GM15510 (cell line): ENCODE results near the gene MYO1D.

Experiments
- POLR2A ChIP-seq: IDR thresholded peaks from 3 replicates; pipeline ENCODE4 v1.6.1; 2011; ENCODE audit warnings: borderline replicate concordance; ENCODE audit not compliant: insufficient read length; ENCODE audit errors: extremely low read depth

Gene MYO1D

GRCh38 chr17:32870027-32870670 lies 6.8 kb downstream of the MYO1D start:
- TF ChIP-seq POLR2A, result no peak

GRCh38 chr17:32869345-32870026 lies 7.4 kb downstream of the MYO1D start:
- no peak for TF ChIP-seq POLR2A

GRCh38 chr17:32865141-32865540 lies 11.8 kb downstream of the MYO1D start:
- TF ChIP-seq POLR2A, result no peak

- no peak for TF ChIP-seq POLR2A
These were observed 13.4 kb downstream of the MYO1D start for GRCh38 chr17:32863559-32863958.

GRCh38 chr17:32862940-32863339 lies 14.0 kb downstream of the MYO1D start:
- TF ChIP-seq POLR2A, result no peak

- TF ChIP-seq POLR2A, result no peak
These were observed 14.9 kb downstream of the MYO1D start for GRCh38 chr17:32861981-32862380.

GRCh38 chr17:32859857-32860525 lies 16.9 kb downstream of the MYO1D start:
- TF ChIP-seq POLR2A, result no peak

GRCh38 chr17:32855620-32856019 lies 21.3 kb downstream of the MYO1D start:
- TF ChIP-seq POLR2A, result no peak

GRCh38 chr17:32854832-32855389 lies 22.0 kb downstream of the MYO1D start:
- no peak for TF ChIP-seq POLR2A

- TF ChIP-seq POLR2A, result no peak
These were observed 22.7 kb downstream of the MYO1D start for GRCh38 chr17:32854207-32854606.

GRCh38 chr17:32852811-32853210 lies 24.1 kb downstream of the MYO1D start:
- no peak for TF ChIP-seq POLR2A

- TF ChIP-seq POLR2A, result no peak
These were observed 27.0 kb downstream of the MYO1D start for GRCh38 chr17:32849879-32850278.

- TF ChIP-seq POLR2A, result no peak
These were observed 28.9 kb downstream of the MYO1D start for GRCh38 chr17:32847977-32848376.

- TF ChIP-seq POLR2A, result no peak
These were observed 30.8 kb downstream of the MYO1D start for GRCh38 chr17:32846143-32846542.

- no peak for TF ChIP-seq POLR2A
These were observed 36.7 kb downstream of the MYO1D start for GRCh38 chr17:32840241-32840640.
